ENCODE data around the gene DYDC2.

Gene DYDC2

GRCh38 chr10:80406204-80406603, 49.6 kb downstream of the DYDC2 start:
- no peak for ATAC-seq
- no peak for TF ChIP-seq ARNTL (CRISPR knock-in tag; IDR thresholded peaks at IDR 0.05; ENCODE audit: borderline replicate concordance, low read depth)
- no peak for TF ChIP-seq ZNF8 (CRISPR knock-in tag; IDR thresholded peaks at IDR 0.05)
- TF ChIP-seq GLIS3 (CRISPR knock-in tag; IDR thresholded peaks at IDR 0.05): no peak
- no peak for TF ChIP-seq PATZ1 (CRISPR knock-in tag; IDR thresholded peaks at IDR 0.05; ENCODE audit: borderline replicate concordance)
- no peak for TF ChIP-seq ESRRG (CRISPR knock-in tag; IDR thresholded peaks at IDR 0.05)
- TF ChIP-seq ZFP3 (CRISPR knock-in tag; IDR thresholded peaks at IDR 0.05): no peak

- peak; percentile 68 for ATAC-seq
- TF ChIP-seq TOX (CRISPR knock-in tag; IDR thresholded peaks at IDR 0.05; ENCODE audit: borderline replicate concordance) (no peak), ZC3H10 (CRISPR knock-in tag; IDR thresholded peaks at IDR 0.05) (no peak), PPARA (CRISPR knock-in tag; IDR thresholded peaks at IDR 0.05; ENCODE audit: borderline replicate concordance) (no peak), GLIS3 (CRISPR knock-in tag; IDR thresholded peaks at IDR 0.05) (no peak), ZFP30 (CRISPR knock-in tag; IDR thresholded peaks at IDR 0.05) (no peak), RARB (CRISPR knock-in tag; IDR thresholded peaks at IDR 0.05) (no peak), ARNTL (CRISPR knock-in tag; IDR thresholded peaks at IDR 0.05; ENCODE audit: borderline replicate concordance, low read depth) (no peak)
Measured at GRCh38 chr10:80407812-80408241, 51.2 kb downstream of the DYDC2 start.

- peak; percentile 95 for ATAC-seq
- TF ChIP-seq PPARA (CRISPR knock-in tag; IDR thresholded peaks at IDR 0.05; ENCODE audit: borderline replicate concordance) (no peak), CREB5 (CRISPR knock-in tag; IDR thresholded peaks at IDR 0.05; ENCODE audit: low read depth) (no peak), PATZ1 (CRISPR knock-in tag; IDR thresholded peaks at IDR 0.05; ENCODE audit: borderline replicate concordance) (no peak), RARB (CRISPR knock-in tag; IDR thresholded peaks at IDR 0.05) (no peak), ZC3H10 (CRISPR knock-in tag; IDR thresholded peaks at IDR 0.05) (no peak), ZFP3 (CRISPR knock-in tag; IDR thresholded peaks at IDR 0.05) (0 out of 2 replicates have a peak, but pooled peaks have one; percentile 30), TCF4 (CRISPR knock-in tag; IDR thresholded peaks at IDR 0.05; ENCODE audit: borderline replicate concordance) (no peak), GLIS3 (CRISPR knock-in tag; IDR thresholded peaks at IDR 0.05) (no peak)
Measured at GRCh38 chr10:80408242-80409101, 51.9 kb downstream of the DYDC2 start, which contains the start of gene PRXL2A. PRXL2A (plus strand) TSS chr10:80408551; CDS start chr10:80420468, 11,917 bp downstream.

- ATAC-seq: no peak
- TF ChIP-seq CREB5 (CRISPR knock-in tag; IDR thresholded peaks at IDR 0.05; ENCODE audit: low read depth) (no peak), ISL1 (CRISPR knock-in tag; IDR thresholded peaks at IDR 0.05) (no peak), POU6F1 (CRISPR knock-in tag; IDR thresholded peaks at IDR 0.05; ENCODE audit: borderline replicate concordance, low read depth) (no peak), TOX (CRISPR knock-in tag; IDR thresholded peaks at IDR 0.05; ENCODE audit: borderline replicate concordance) (no peak), ZFP30 (CRISPR knock-in tag; IDR thresholded peaks at IDR 0.05) (no peak)
Measured at GRCh38 chr10:80409121-80409520, 52.5 kb downstream of the DYDC2 start.

- TF ChIP-seq ZNF565 (CRISPR knock-in tag; conservative IDR thresholded peaks at IDR 0.05; ENCODE audit: low read depth) (no peak), ISL1 (CRISPR knock-in tag; IDR thresholded peaks at IDR 0.05) (no peak), ZFP3 (CRISPR knock-in tag; IDR thresholded peaks at IDR 0.05) (no peak), POU6F1 (CRISPR knock-in tag; IDR thresholded peaks at IDR 0.05; ENCODE audit: borderline replicate concordance, low read depth) (no peak), TCF4 (CRISPR knock-in tag; IDR thresholded peaks at IDR 0.05; ENCODE audit: borderline replicate concordance) (no peak), PPARA (CRISPR knock-in tag; IDR thresholded peaks at IDR 0.05; ENCODE audit: borderline replicate concordance) (no peak)
- no peak for ATAC-seq
Measured at GRCh38 chr10:80410122-80410521, 53.5 kb downstream of the DYDC2 start.
